DOHH2 (cell line): ENCODE results near the gene FATE1.

Experiments
- H3F3A ChIP-seq: fragments of 200-600 bp; sonication (generic), shearing (Covaris generic); 2 replicates; pipeline ENCODE4 v1.6.0; 2016; ENCODE audit warnings: antibody characterized with exemption, mild to moderate bottlenecking; ENCODE audit not compliant: control insufficient read depth, insufficient read depth
- H3K27ac ChIP-seq: fragments of 200-600 bp; sonication (generic); 2 replicates; pipeline ENCODE4 v1.5.1; 2014; ENCODE audit warnings: low read depth, mild to moderate bottlenecking, low read length, moderate library complexity
- H3K27me3 ChIP-seq: fragments of 200-600 bp; sonication (generic); 2 replicates; pipeline ENCODE4 v1.6.1; 2014; ENCODE audit warnings: mild to moderate bottlenecking, low read length, mixed read lengths; ENCODE audit not compliant: control insufficient read depth
- H3K36me3 ChIP-seq: fragments of 200-600 bp; sonication (generic); 2 replicates; pipeline ENCODE4 v1.6.1; 2014; ENCODE audit warnings: mild to moderate bottlenecking, low read length, moderate library complexity, mixed read lengths; ENCODE audit not compliant: control insufficient read depth
- H3K4me1 ChIP-seq: fragments of 200-600 bp; sonication (generic); 2 replicates; pipeline ENCODE4 v1.6.1; 2014; ENCODE audit warnings: mild to moderate bottlenecking, low read length, mixed read lengths; ENCODE audit not compliant: control insufficient read depth
- H3K4me2 ChIP-seq: fragments of 200-600 bp; sonication (generic); 2 replicates; pipeline ENCODE4 v1.6.0; 2014; ENCODE audit warnings: mild to moderate bottlenecking, low read length, moderate library complexity
- H3K4me3 ChIP-seq: fragments of 200-600 bp; sonication (generic); 2 replicates; pipeline ENCODE4 v1.5.1; 2014; ENCODE audit warnings: mild to moderate bottlenecking, low read length, mixed read lengths
- H3K79me2 ChIP-seq: fragments of 200-600 bp; sonication (generic); 2 replicates; pipeline ENCODE4 v1.6.1; 2014; ENCODE audit warnings: mild to moderate bottlenecking, low read length, mixed read lengths; ENCODE audit not compliant: control insufficient read depth
- H3K9me2 ChIP-seq: fragments of 200-600 bp; sonication (generic); replicated peaks from 2 replicates; pipeline ENCODE4 v1.6.1; 2014; ENCODE audit warnings: mild to moderate bottlenecking, low read length, mixed read lengths; ENCODE audit not compliant: control insufficient read depth
- H3K9me3 ChIP-seq: fragments of 200-600 bp; sonication (generic); 2 replicates; pipeline ENCODE4 v1.6.1; 2014; ENCODE audit warnings: antibody characterized with exemption, low read length, mixed read lengths; ENCODE audit not compliant: control insufficient read depth, insufficient read depth
- H4K20me1 ChIP-seq: fragments of 200-600 bp; sonication (generic); 2 replicates; pipeline ENCODE4 v1.6.0; 2014; ENCODE audit warnings: low read depth, mild to moderate bottlenecking, antibody characterized with exemption, low read length, moderate library complexity; ENCODE audit not compliant: control insufficient read depth, insufficient read depth
- EZH2phosphoT487 ChIP-seq: fragments of 200-600 bp; sonication (generic); IDR thresholded peaks from 2 replicates; pipeline ENCODE4 v1.6.1; 2017; ENCODE audit warnings: borderline replicate concordance, mild to moderate bottlenecking, antibody characterized with exemption, low read length, moderate library complexity, mixed read lengths
- TF ChIP-seq, protein P1 (sequence below): fragments of 200-600 bp; sonication (generic); IDR thresholded peaks from one replicate; pipeline ENCODE4 v1.5.1; 2014; ENCODE audit warnings: antibody characterized with exemption, mild to moderate bottlenecking, low read depth, low read length; ENCODE audit not compliant: poor library complexity, severe bottlenecking

FATE1 gene

DNA sequence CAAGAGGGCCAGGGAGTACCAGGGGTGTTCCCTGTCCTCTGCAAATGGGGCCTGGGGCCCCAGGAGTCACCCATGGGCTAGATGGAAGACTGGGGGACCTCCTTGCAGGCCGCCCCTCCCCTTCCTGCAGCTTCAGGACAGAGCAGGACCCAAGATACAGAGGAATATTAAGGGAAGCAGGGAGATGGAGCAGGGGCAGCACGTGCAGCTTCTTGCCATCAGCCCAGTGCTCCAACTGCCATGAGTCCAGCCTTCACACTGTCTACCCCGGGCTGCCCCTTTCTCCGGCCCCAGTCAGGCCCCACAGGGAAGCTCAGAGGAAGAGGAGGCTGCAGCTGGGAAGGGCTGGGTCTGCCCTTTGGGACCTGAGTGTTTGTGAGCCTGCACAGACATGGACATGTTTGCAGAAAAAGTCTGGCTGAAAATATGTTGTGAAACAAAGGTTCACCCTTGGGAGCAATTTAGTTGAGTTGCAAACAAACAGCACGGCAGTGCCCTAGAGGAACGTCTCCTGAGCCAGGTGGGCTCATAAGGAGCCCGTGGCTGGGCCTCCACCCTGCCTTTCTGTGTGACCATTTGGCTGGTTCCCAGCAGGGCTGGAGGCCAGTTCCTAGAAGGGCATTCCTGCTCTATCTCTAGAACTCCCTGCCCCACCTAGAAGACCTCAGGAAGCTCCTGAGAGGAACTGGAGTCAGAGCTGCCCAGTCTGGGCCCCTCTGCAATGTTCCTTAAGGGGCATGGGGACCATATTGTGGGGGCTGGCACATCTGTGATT lies 8.9 kb downstream of the FATE1 start:
- no peak overlapping the region for H3K4me3 ChIP-seq
- no peaks in the 10 kb centered on the region for H3K4me1 ChIP-seq
- H3K79me2 ChIP-seq: no peaks in the 10 kb centered on the region
- H4K20me1 ChIP-seq: no peaks in the 10 kb centered on the region
- H3K27ac ChIP-seq: no peak overlapping the region
- H3K27me3 ChIP-seq: no peaks in the 10 kb centered on the region
- no peaks in the 10 kb centered on the region for H3K9me3 ChIP-seq
- no peaks in the 10 kb centered on the region for H3K36me3 ChIP-seq
- no peaks in the 10 kb centered on the region for H3K9me2 ChIP-seq
- no peak for TF ChIP-seq EZH2phosphoT487
- TF ChIP-seq, protein P1, sequence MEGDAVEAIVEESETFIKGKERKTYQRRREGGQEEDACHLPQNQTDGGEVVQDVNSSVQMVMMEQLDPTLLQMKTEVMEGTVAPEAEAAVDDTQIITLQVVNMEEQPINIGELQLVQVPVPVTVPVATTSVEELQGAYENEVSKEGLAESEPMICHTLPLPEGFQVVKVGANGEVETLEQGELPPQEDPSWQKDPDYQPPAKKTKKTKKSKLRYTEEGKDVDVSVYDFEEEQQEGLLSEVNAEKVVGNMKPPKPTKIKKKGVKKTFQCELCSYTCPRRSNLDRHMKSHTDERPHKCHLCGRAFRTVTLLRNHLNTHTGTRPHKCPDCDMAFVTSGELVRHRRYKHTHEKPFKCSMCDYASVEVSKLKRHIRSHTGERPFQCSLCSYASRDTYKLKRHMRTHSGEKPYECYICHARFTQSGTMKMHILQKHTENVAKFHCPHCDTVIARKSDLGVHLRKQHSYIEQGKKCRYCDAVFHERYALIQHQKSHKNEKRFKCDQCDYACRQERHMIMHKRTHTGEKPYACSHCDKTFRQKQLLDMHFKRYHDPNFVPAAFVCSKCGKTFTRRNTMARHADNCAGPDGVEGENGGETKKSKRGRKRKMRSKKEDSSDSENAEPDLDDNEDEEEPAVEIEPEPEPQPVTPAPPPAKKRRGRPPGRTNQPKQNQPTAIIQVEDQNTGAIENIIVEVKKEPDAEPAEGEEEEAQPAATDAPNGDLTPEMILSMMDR: no peak
- H3K4me2 ChIP-seq: no peak overlapping the region
- H3F3A ChIP-seq: no peaks in the 10 kb centered on the region

DNA sequence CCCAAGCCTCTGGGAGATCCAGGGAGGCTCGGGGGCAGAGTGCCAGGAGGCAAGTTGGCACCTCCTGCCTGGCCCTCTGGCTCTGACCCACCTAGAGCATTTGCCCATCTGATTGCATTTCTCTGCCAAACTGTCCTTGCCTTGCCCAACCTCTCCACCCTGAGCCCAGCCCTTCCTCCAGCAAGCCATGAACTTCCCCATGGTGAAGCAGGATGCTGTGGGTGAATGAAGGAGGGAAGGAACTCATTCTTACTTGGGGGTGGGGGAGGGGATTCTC lies 9.4 kb downstream of the FATE1 start:
- no peak for TF ChIP-seq EZH2phosphoT487
- TF ChIP-seq, protein P1: no peak

GRCh38 chrX:151726751-151727150 lies 10.9 kb downstream of the FATE1 start:
- no peaks in the 10 kb centered on the region for H3K9me2 ChIP-seq
- no peaks in the 10 kb centered on the region for H3K27me3 ChIP-seq
- no peak overlapping the region for H3K4me2 ChIP-seq
- H3K4me1 ChIP-seq: no peaks in the 10 kb centered on the region
- no peaks in the 10 kb centered on the region for H3K9me3 ChIP-seq
- no peaks in the 10 kb centered on the region for H3K36me3 ChIP-seq
- H3F3A ChIP-seq: no peaks in the 10 kb centered on the region
- H4K20me1 ChIP-seq: no peaks in the 10 kb centered on the region
- no peak for TF ChIP-seq EZH2phosphoT487
- TF ChIP-seq, protein P1: no peak
- H3K4me3 ChIP-seq: no peak overlapping the region
- no peak overlapping the region for H3K27ac ChIP-seq
- H3K79me2 ChIP-seq: no peaks in the 10 kb centered on the region

More for the DNA sequence above, 9.4 kb downstream of the FATE1 start:
- Histone ChIP-seq H3K36me3 (no peaks in the 10 kb centered on the region), H3K27ac (no peak overlapping the region), H3K4me2 (no peak overlapping the region), H4K20me1 (no peaks in the 10 kb centered on the region), H3K79me2 (no peaks in the 10 kb centered on the region), H3F3A (no peaks in the 10 kb centered on the region), H3K4me1 (no peaks in the 10 kb centered on the region), H3K4me3 (no peak overlapping the region), H3K27me3 (no peaks in the 10 kb centered on the region), H3K9me3 (no peaks in the 10 kb centered on the region), H3K9me2 (no peaks in the 10 kb centered on the region)
